ENCODE measurements around the gene ZFP30. TPM values are rescaled to one million over a fixed set of nuclear protein-coding genes. Genes with fewer than 3 reads are reported as not detected.
"Not testable (repeated sequence)": the region's sequence is repeated elsewhere in the genome, so short reads cannot be mapped to it uniquely, and the experiment has no call there.

Gene ZFP30
- total and polyA plus RNA-seq, 9 donors = 5.9 to 23.0 (median 15.5) TPM

DNA sequence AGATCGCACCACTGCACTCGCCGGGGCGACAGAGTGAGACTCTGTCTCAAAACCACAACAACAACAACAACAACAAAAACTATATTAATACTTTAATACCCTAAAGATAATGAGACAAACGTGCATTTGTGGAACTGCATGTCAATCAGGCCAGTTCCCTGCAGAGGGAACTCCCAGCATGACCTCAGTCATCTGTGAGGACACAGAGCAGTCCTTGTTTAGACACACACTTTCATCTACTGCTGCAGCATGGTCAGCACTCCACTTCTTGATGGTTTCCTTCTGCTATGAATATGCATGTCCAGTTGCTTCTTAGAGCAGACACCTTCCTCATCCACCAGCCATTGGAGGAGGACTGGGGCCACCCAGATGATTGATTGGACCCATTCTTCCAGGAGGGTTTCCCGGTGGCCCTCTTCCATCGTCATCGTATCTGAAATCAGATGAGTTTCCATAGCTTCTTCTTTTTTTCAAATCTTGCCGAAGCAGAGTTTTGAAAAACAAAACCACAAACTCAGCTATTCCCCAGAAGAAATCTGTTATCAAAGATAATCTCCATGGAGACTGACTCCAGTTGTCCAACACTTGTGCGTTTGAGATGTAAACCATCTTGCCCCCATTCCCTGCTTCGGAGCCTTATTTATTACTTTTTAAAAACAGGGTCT, 37.8 kb upstream of the ZFP30 start:
- H3K4me3 ChIP-seq = no peak overlapping the region
- no peak for TF ChIP-seq POLR2A (IDR thresholded peaks at IDR 0.05)
- TF ChIP-seq, protein P1, sequence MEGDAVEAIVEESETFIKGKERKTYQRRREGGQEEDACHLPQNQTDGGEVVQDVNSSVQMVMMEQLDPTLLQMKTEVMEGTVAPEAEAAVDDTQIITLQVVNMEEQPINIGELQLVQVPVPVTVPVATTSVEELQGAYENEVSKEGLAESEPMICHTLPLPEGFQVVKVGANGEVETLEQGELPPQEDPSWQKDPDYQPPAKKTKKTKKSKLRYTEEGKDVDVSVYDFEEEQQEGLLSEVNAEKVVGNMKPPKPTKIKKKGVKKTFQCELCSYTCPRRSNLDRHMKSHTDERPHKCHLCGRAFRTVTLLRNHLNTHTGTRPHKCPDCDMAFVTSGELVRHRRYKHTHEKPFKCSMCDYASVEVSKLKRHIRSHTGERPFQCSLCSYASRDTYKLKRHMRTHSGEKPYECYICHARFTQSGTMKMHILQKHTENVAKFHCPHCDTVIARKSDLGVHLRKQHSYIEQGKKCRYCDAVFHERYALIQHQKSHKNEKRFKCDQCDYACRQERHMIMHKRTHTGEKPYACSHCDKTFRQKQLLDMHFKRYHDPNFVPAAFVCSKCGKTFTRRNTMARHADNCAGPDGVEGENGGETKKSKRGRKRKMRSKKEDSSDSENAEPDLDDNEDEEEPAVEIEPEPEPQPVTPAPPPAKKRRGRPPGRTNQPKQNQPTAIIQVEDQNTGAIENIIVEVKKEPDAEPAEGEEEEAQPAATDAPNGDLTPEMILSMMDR (IDR thresholded peaks at IDR 0.05) = no peak
- no peak for TF ChIP-seq EP300 (IDR thresholded peaks at IDR 0.05)
- no peaks in the 10 kb centered on the region for H3K9me3 ChIP-seq
- H3K27me3 ChIP-seq = no peaks in the 10 kb centered on the region
- H3K36me3 ChIP-seq = no peaks in the 10 kb centered on the region
- intact Hi-C loops (cut with DNase I) = no loop called here
- no peak for DNase-seq
- no peak overlapping the region for H3K27ac ChIP-seq
- H3K4me1 ChIP-seq (ENCODE audit: insufficient read depth) = no peaks in the 10 kb centered on the region
- WGBS, 3 donors = 59 to 69% (median 68%) methylated on average over 11 of the region's 11 CpGs

DNA sequence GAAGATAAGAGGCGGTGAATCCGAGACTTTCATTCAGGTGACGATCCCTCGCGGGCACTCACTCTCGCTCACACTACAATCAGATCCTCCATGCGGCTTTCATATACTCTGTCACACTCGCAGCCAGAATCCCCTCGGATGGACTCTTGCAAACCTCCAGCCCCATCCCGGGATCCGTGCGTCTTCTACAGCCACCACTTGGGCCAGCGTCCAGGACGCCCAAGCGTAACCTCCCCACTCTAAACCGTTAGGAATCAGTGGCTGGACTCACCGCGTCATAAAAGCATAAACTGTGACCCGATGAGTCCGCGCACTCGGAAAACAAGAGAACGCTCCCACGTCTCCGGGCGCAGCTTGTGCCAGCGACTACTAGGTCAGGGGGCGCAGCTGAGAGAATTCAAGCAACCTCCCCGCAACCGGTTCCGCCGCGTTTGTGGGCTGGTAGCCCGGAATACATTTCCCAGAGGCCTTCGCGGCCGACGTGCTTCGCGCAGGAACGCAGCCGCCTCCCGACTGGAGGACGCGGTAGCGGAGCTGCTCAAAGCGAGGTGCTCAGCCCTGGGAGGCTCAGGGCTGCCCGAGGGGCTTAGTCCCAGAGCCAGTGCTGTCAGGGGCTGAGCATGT, 36.7 kb upstream of the ZFP30 start:
- H3K4me1 ChIP-seq (ENCODE audit: insufficient read depth) = no peaks in the 10 kb centered on the region
- H3K27ac ChIP-seq = peak overlapping the region; percentile 71 to 79
- WGBS, 3 donors = 0 to 1% (median 0%) methylated on average over 48 of the region's 48 CpGs
- intact Hi-C loops (cut with DNase I) = no loop called here
- peak overlapping the region; percentile 56 for H3K4me3 ChIP-seq
- TF ChIP-seq EP300 (IDR thresholded peaks at IDR 0.05) (no peak), POLR2A (IDR thresholded peaks at IDR 0.05) (no peak)
- TF ChIP-seq, protein P1 (IDR thresholded peaks at IDR 0.05) = no peak
- peak; percentile 84 to 90 (median 87) for DNase-seq
- H3K9me3 ChIP-seq = peaks cover 0 to under 1% of the 10 kb centered on the region in 2 donors
- no peaks in the 10 kb centered on the region for H3K27me3 ChIP-seq
- no peaks in the 10 kb centered on the region for H3K36me3 ChIP-seq

DNA sequence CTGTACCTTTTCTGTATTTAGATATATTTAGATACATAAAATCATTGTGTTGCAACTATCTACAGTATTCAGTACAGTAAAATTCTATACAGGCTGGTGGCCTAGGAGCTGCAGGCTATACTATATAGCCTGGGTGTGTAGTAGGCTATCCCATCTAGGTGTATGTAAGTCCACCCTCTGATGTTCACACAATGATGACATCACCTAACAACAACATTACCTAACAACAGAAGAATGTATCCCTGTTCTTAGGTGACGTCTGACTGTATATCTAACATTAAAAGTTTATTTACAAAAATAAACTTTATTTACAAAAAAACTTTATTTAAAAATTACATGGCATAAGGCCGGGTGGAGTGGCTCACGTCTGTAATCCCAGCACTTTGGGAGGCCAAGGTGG, 28.3 kb upstream of the ZFP30 start:
- H3K36me3 ChIP-seq = no peaks in the 10 kb centered on the region
- no peaks in the 10 kb centered on the region for H3K27me3 ChIP-seq
- 85 to 97% (median 89%) methylated on average over 3 of the region's 3 CpGs for WGBS, 3 donors
- TF ChIP-seq, protein P1 (IDR thresholded peaks at IDR 0.05) = no peak
- TF ChIP-seq POLR2A (IDR thresholded peaks at IDR 0.05) (no peak), EP300 (IDR thresholded peaks at IDR 0.05) (no peak)
- H3K9me3 ChIP-seq = peaks cover 0 to 22% of the 10 kb centered on the region in 2 donors
- H3K4me3 ChIP-seq = no peak overlapping the region
- intact Hi-C loops (cut with DNase I) = no loop called here
- DNase-seq = no peak
- H3K4me1 ChIP-seq (ENCODE audit: insufficient read depth) = no peaks in the 10 kb centered on the region
- H3K27ac ChIP-seq = no peak overlapping the region

DNA sequence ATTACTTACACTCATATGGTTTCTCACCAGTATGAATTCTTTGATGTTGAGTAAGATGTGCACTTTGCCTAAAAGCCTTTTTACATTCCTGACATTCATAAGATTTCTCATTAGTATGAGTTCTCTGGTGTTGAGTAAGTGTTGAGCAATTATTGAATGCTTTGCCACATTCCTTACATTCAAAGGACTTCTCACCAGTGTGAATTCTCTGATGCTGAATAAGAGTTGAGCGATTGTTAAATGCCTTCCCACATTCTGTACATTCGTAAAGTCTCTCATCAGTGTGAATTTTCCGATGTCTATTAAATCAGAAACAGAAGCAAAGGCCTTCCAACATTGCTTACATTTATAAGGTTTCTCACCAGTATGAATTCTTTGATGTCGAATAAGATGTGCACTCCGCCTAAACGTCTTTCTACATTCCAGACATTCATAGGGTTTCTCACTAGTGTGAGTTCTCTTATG, 14.2 kb upstream of the ZFP30 start:
- DNase-seq = no peak
- Histone ChIP-seq H3K27me3 (no peaks in the 10 kb centered on the region), H3K9me3 (peaks cover 0 to 19% of the 10 kb centered on the region in 2 donors), H3K27ac (no peak overlapping the region), H3K4me3 (no peak overlapping the region), H3K4me1 (ENCODE audit: insufficient read depth) (no peaks in the 10 kb centered on the region), H3K36me3 (no peaks in the 10 kb centered on the region)
- intact Hi-C loops (cut with DNase I) = no loop called here
- 89 to 95% (median 95%) methylated on average over 6 of the region's 6 CpGs for WGBS, 3 donors
- TF ChIP-seq, protein P1 (IDR thresholded peaks at IDR 0.05) = no peak
- no peak for TF ChIP-seq POLR2A (IDR thresholded peaks at IDR 0.05)
- TF ChIP-seq EP300 (IDR thresholded peaks at IDR 0.05) = no peak

DNA sequence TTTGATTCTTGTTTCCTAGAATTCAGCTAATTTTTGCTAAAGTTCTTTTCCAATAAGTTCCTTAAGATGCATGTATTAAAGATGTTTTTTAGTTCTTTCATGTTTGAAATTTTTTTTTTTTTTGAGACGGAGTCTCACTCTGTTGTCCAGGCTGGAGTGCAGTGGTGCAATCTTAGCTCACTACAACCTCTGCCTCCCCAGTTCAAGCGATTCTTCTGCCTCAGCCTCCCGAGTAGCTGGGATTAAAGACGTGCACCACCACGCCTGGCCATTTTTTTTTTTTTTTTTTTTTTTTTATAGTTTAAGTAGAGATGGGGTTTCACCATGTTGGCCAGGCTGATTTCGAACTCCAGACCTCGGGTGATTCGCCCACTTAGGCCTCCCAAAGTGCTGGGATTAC, 1.9 kb upstream of the ZFP30 start:
- DNase-seq; H3K4me1 ChIP-seq (ENCODE audit: insufficient read depth); H3K27me3 ChIP-seq; H3K9me3 ChIP-seq; H3K4me3 ChIP-seq; H3K27ac ChIP-seq; H3K36me3 ChIP-seq; intact Hi-C loops (cut with DNase I): not testable (repeated sequence)
- WGBS, 3 donors = 94 to 96% (median 95%) methylated on average over 8 of the region's 8 CpGs
